ENCODE data around the gene TSNAXIP1. TPM values are rescaled to one million over a fixed set of nuclear protein-coding genes. Genes with fewer than 3 reads are reported as not detected.
A peak's percentile ranks its signal among the peaks of the same experiment; 100 is the strongest.

The TSNAXIP1 gene
- total RNA-seq, 1 donor from 2014 or later = 0.52 TPM

DNA sequence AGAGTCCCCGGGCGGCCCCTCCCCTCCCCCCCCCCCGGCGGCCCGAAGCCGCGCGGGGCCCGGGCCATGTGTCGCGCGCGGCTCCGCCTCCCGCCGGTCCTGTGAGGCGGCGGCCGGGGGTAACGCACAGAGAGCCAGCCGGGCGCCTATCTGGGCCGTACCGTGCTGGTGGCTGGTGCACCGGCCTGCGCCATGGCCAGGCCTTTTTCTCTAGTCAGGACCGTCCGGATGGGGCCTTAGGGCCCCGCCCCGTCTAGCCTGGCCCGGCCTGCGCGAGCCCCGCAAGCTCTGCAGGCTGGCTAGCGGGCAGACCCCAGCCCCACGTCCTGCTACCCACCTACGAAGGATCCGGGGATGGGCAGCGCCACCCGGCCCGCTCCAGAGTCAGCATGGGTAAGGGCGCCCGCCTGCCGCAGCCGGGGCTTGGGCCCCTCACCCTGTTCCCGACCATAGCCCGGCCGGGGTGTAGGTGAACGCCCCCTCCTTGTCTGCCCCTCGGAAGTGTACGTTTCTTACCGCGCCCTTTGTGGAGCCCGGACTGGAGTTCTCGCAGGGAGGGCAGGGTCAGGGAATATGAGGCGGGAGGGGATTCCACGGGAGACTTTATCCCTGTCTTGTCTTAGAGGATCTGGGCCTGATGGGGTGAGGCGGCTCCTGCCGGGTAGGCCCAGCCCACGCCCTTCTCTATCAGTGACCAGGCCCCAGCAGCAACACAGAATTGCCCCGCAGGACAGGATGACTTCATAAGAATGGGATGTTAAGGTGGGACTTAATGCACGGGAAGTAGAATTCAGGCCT lies 40.6 kb downstream of the TSNAXIP1 start, which contains the start of gene CENPT:
CENPT (minus strand) TSS at position 630 of the 798 bp plus-strand sequence. CDS start 13,834 bp downstream, outside the sequence.
- DNase-seq (ENCODE audit: low read depth) = no peak
- TF ChIP-seq, protein P1, sequence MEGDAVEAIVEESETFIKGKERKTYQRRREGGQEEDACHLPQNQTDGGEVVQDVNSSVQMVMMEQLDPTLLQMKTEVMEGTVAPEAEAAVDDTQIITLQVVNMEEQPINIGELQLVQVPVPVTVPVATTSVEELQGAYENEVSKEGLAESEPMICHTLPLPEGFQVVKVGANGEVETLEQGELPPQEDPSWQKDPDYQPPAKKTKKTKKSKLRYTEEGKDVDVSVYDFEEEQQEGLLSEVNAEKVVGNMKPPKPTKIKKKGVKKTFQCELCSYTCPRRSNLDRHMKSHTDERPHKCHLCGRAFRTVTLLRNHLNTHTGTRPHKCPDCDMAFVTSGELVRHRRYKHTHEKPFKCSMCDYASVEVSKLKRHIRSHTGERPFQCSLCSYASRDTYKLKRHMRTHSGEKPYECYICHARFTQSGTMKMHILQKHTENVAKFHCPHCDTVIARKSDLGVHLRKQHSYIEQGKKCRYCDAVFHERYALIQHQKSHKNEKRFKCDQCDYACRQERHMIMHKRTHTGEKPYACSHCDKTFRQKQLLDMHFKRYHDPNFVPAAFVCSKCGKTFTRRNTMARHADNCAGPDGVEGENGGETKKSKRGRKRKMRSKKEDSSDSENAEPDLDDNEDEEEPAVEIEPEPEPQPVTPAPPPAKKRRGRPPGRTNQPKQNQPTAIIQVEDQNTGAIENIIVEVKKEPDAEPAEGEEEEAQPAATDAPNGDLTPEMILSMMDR (conservative IDR thresholded peaks at IDR 0.05; ENCODE audit: low read depth, low read length) = no peak
- peak within 1 kb of the TSS; percentile 99 for H3K4me3 ChIP-seq (ENCODE audit: low read depth, low read length)

DNA sequence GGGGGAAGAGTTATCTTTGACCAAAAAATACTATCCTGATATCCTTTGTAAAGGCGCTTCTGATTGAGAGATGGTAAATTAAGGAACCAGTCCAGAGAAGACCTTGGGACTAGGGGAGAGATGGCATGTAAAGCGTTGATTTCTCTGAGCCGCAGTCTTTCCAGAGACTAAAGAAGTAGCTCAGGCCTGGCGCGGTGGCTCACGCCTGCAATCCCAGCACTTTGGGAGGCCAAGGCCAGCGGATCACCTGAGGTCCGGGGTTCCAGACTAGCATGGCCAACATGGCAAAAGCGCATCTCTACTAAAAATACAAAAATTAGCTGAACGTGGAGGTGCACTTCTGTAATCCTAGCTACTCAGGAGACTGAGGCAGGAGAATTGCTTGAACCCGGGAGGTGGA lies 41.4 kb downstream of the TSNAXIP1 start:
- TF ChIP-seq, protein P1 (conservative IDR thresholded peaks at IDR 0.05; ENCODE audit: low read depth, low read length) = no peak
- no peak for DNase-seq (ENCODE audit: low read depth)
- H3K4me3 ChIP-seq (ENCODE audit: low read depth, low read length) = peak overlapping the region; percentile 99

DNA sequence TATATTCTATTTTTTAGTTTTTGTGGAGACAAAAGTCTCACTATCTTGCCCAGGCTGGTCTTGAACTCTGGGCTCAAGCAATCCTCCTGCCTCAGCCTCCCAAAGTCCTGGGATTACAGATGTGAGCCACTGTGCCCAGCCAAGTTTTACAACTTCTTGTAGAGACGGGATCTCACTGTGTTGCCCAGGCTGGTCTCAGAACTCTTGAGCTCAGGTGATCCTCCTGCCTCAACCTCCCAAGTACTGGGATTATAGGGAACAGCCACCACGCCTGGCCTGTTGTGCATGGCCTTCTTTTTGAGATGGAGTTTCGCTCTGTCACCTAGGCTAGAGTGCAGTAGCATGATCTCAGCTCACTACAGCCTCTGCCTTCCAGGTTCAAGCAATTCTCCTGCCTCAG lies 47.0 kb downstream of the TSNAXIP1 start:
- DNase-seq (ENCODE audit: low read depth) = no peak
- TF ChIP-seq, protein P1 (conservative IDR thresholded peaks at IDR 0.05; ENCODE audit: low read depth, low read length) = no peak
- H3K4me3 ChIP-seq (ENCODE audit: low read depth, low read length) = no peak overlapping the region

DNA sequence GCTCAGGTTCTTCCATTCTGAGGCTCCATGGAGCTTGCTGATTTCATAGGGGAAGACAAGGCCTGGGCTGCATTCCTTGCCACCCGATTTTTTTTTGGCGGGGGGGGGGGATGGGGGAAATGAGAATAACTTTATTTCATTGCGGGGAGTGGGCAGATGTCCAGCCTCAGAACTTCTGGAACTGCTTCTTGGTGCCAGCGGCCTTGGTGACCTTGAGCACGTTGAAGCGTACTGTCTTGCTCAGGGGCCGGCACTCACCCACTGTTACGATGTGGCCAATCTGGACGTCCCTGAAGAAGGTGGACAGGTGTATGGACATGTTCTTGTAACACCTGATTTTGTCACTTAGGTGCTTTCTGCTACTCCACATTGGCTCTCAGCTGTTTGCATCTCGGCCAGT lies 49.1 kb downstream of the TSNAXIP1 start:
- TF ChIP-seq, protein P1 (conservative IDR thresholded peaks at IDR 0.05; ENCODE audit: low read depth, low read length) = no peak
- no peak overlapping the region for H3K4me3 ChIP-seq (ENCODE audit: low read depth, low read length)

DNA sequence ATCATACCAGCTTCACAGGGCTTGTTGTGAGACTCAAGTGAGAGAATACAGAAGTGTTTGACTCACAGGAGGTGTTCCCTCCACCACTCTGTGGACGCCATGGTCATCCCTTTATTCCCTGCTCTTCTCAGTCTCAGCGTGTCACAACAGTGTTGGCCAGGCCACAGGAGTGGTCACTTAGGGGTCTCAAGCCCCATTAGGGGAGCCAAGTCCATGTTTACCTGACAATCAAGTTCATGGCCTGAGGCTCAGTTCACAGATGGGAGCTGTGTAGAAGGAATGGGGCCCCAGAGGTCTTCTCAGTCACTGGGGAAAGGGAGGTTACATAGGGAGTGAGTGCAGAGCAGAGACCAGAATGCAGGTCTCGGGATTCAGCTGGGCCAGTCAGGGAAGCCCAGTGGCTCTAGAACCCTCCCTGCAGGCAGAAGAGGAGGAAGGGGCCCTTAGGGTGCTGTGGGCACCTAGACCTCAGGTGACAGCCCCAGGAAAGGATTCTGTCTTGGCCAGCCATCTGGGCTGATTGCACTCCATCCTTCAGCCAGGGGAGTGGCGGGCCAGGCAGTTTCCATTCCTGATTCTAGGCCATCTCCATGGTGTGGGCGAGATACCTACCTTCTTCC lies 50.3 kb downstream of the TSNAXIP1 start:
- TF ChIP-seq, protein P1 (conservative IDR thresholded peaks at IDR 0.05; ENCODE audit: low read depth, low read length) = no peak

More for the DNA sequence above, 49.1 kb downstream of the TSNAXIP1 start:
- no peak for DNase-seq (ENCODE audit: low read depth)

DNA sequence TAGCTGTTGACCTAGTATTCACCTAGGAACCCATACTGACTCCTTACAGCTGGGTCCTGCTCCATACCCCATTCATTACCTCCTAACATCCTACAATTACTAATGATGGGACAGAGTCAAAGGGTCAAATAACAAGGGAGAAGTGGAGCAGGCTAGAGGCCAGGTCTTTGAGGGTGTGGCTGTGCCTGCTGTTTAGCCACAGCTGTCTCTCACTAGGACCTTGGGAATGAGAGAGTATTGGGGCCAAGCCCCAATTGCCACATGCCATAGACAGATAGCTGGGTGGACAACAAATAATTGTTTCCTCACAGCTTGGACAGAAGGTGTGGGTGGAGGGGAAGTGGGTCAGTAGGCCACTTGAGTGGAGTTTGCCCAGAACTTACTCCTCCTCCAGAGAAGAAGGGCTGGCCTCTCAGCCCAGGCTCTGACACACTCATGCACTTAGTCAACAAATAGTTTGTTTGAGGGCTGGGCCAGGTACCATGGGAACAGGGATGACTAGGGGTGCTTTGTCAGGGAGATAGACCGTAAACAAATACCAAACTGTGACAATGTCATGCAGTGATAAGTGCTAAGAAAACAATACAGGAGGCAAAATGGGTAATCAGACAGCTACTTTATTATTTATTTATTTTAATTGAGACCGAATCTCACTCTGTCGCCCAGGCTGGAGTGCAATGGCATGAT lies 51.0 kb downstream of the TSNAXIP1 start:
- TF ChIP-seq, protein P1 (conservative IDR thresholded peaks at IDR 0.05; ENCODE audit: low read depth, low read length) = no peak
- no peak overlapping the region for H3K4me3 ChIP-seq (ENCODE audit: low read depth, low read length)
- DNase-seq (ENCODE audit: low read depth) = peak; percentile 90

More for the DNA sequence above, 50.3 kb downstream of the TSNAXIP1 start:
- no peak for DNase-seq (ENCODE audit: low read depth)
- no peak overlapping the region for H3K4me3 ChIP-seq (ENCODE audit: low read depth, low read length)
